Measurements from ENCODE around the gene GRIK4. TPM values are rescaled to one million over a fixed set of nuclear protein-coding genes. Genes with fewer than 3 reads are reported as not detected.
A peak's percentile ranks its signal among the peaks of the same experiment; 100 is the strongest.

GRIK4 gene
- total RNA-seq, 1 donor from 2014 or later: 0.36 TPM

GRCh38 chr11:120627327-120628163 is 116.0 kb downstream of the GRIK4 start:
- H3K27ac Mint-ChIP-seq: no peak overlapping the region
- Histone ChIP-seq H3K27me3 (no peaks in the 10 kb centered on the region), H3K9ac (no peak overlapping the region), H3K4me3 (no peak overlapping the region), H3K36me3 (no peaks in the 10 kb centered on the region), H3F3A (ENCODE audit: low read depth) (no peaks in the 10 kb centered on the region), H2AFZ (replicated peaks) (no peak overlapping the region), H4K20me1 (ENCODE audit: low read depth) (no peaks in the 10 kb centered on the region), H3K4me2 (no peak overlapping the region), H3K4me1 (peaks cover 10% of the 10 kb centered on the region), H3K27ac (no peak overlapping the region), H3K79me2 (ENCODE audit: low read depth) (no peaks in the 10 kb centered on the region), H3K9me3 (ENCODE audit: low read depth) (no peaks in the 10 kb centered on the region)
- peaks cover 11% of the 10 kb centered on the region for H3K27me3 Mint-ChIP-seq (ENCODE audit: insufficient read depth, low read depth)
- DNase-seq (ENCODE audit: low spot score): no peak
- H3K4me1 Mint-ChIP-seq: peaks cover 31% of the 10 kb centered on the region
- no peak overlapping the region for H3K4me3 Mint-ChIP-seq
- no peaks in the 10 kb centered on the region for H3K9me3 Mint-ChIP-seq
- no peaks in the 10 kb centered on the region for H3K36me3 Mint-ChIP-seq
- TF ChIP-seq CTCF (IDR thresholded peaks at IDR 0.05) (no peak), EZH2phosphoT487 (IDR thresholded peaks at IDR 0.05) (no peak), EZH2 (IDR thresholded peaks at IDR 0.05) (no peak)

- TF ChIP-seq CTCF (IDR thresholded peaks at IDR 0.05): peak; percentile 28
- TF ChIP-seq EZH2 (IDR thresholded peaks at IDR 0.05): no peak
These were observed 118.0 kb downstream of the GRIK4 start for GRCh38 chr11:120629407-120630080.

DNA sequence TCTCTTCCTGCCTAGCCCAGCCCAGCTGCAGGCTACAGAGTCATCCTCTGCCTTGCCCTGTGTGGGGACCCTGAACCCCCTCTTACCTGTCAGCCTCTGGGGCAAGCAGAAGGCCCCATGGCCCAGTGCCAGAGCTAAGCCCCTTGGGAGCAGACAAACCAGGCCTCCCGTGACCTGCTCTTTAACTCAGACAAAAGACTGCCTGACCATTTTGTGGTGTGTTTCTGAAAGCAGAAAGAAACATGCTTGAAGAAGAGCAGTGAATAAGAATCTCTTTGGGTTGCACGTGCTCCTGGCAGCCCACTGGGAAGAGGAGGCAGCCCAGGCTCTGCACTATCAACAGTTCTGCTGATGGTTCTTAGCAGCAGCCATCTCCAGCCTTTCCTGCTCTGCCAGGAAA is 118.6 kb downstream of the GRIK4 start:
- Mint-ChIP-seq H3K27me3 (ENCODE audit: insufficient read depth, low read depth) (peaks cover 11% of the 10 kb centered on the region), H3K4me1 (peaks cover 43% of the 10 kb centered on the region), H3K4me3 (no peak overlapping the region), H3K27ac (no peak overlapping the region), H3K36me3 (no peaks in the 10 kb centered on the region), H3K9me3 (no peaks in the 10 kb centered on the region)
- Histone ChIP-seq H3K36me3 (no peaks in the 10 kb centered on the region), H3K9ac (no peak overlapping the region), H2AFZ (replicated peaks) (peak overlapping the region; percentile 17), H3K4me3 (no peak overlapping the region), H4K20me1 (ENCODE audit: low read depth) (no peaks in the 10 kb centered on the region), H3K79me2 (ENCODE audit: low read depth) (no peaks in the 10 kb centered on the region), H3K9me3 (ENCODE audit: low read depth) (no peaks in the 10 kb centered on the region), H3F3A (ENCODE audit: low read depth) (no peaks in the 10 kb centered on the region), H3K27ac (no peak overlapping the region), H3K27me3 (no peaks in the 10 kb centered on the region), H3K4me2 (peak overlapping the region; percentile 11), H3K4me1 (peaks cover 10% of the 10 kb centered on the region)
- DNase-seq (ENCODE audit: low spot score): no peak
- TF ChIP-seq EZH2phosphoT487 (IDR thresholded peaks at IDR 0.05) (no peak), CTCF (IDR thresholded peaks at IDR 0.05) (no peak), EZH2 (IDR thresholded peaks at IDR 0.05) (no peak)

More at GRCh38 chr11:120629407-120630080, 118.0 kb downstream of the GRIK4 start:
- Mint-ChIP-seq H3K9me3 (no peaks in the 10 kb centered on the region), H3K4me1 (peaks cover 39% of the 10 kb centered on the region), H3K4me3 (no peak overlapping the region), H3K27me3 (ENCODE audit: insufficient read depth, low read depth) (peaks cover 16% of the 10 kb centered on the region), H3K27ac (peak overlapping the region; percentile 51), H3K36me3 (no peaks in the 10 kb centered on the region)
- H3K9ac ChIP-seq: no peak overlapping the region
- H3K9me3 ChIP-seq (ENCODE audit: low read depth): no peaks in the 10 kb centered on the region
- no peaks in the 10 kb centered on the region for H3F3A ChIP-seq (ENCODE audit: low read depth)
- H3K27ac ChIP-seq: no peak overlapping the region
- H3K4me3 ChIP-seq: no peak overlapping the region
- H3K4me1 ChIP-seq: peaks cover 10% of the 10 kb centered on the region
- no peaks in the 10 kb centered on the region for H3K27me3 ChIP-seq
- no peak overlapping the region for H3K4me2 ChIP-seq
- H3K36me3 ChIP-seq: no peaks in the 10 kb centered on the region
- H3K79me2 ChIP-seq (ENCODE audit: low read depth): no peaks in the 10 kb centered on the region
- no peak for DNase-seq (ENCODE audit: low spot score)
- H4K20me1 ChIP-seq (ENCODE audit: low read depth): no peaks in the 10 kb centered on the region
- peak overlapping the region; percentile 17 for H2AFZ ChIP-seq (replicated peaks)
